Measurements from ENCODE around the gene PCLO.

The PCLO gene, protein sequence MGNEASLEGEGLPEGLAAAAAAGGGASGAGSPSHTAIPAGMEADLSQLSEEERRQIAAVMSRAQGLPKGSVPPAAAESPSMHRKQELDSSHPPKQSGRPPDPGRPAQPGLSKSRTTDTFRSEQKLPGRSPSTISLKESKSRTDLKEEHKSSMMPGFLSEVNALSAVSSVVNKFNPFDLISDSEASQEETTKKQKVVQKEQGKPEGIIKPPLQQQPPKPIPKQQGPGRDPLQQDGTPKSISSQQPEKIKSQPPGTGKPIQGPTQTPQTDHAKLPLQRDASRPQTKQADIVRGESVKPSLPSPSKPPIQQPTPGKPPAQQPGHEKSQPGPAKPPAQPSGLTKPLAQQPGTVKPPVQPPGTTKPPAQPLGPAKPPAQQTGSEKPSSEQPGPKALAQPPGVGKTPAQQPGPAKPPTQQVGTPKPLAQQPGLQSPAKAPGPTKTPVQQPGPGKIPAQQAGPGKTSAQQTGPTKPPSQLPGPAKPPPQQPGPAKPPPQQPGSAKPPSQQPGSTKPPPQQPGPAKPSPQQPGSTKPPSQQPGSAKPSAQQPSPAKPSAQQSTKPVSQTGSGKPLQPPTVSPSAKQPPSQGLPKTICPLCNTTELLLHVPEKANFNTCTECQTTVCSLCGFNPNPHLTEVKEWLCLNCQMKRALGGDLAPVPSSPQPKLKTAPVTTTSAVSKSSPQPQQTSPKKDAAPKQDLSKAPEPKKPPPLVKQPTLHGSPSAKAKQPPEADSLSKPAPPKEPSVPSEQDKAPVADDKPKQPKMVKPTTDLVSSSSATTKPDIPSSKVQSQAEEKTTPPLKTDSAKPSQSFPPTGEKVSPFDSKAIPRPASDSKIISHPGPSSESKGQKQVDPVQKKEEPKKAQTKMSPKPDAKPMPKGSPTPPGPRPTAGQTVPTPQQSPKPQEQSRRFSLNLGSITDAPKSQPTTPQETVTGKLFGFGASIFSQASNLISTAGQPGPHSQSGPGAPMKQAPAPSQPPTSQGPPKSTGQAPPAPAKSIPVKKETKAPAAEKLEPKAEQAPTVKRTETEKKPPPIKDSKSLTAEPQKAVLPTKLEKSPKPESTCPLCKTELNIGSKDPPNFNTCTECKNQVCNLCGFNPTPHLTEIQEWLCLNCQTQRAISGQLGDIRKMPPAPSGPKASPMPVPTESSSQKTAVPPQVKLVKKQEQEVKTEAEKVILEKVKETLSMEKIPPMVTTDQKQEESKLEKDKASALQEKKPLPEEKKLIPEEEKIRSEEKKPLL (N-terminal part only)
- total RNA-seq = 0 to 1.1 (median 0.08) reads per million in 18 experiments

DNA sequence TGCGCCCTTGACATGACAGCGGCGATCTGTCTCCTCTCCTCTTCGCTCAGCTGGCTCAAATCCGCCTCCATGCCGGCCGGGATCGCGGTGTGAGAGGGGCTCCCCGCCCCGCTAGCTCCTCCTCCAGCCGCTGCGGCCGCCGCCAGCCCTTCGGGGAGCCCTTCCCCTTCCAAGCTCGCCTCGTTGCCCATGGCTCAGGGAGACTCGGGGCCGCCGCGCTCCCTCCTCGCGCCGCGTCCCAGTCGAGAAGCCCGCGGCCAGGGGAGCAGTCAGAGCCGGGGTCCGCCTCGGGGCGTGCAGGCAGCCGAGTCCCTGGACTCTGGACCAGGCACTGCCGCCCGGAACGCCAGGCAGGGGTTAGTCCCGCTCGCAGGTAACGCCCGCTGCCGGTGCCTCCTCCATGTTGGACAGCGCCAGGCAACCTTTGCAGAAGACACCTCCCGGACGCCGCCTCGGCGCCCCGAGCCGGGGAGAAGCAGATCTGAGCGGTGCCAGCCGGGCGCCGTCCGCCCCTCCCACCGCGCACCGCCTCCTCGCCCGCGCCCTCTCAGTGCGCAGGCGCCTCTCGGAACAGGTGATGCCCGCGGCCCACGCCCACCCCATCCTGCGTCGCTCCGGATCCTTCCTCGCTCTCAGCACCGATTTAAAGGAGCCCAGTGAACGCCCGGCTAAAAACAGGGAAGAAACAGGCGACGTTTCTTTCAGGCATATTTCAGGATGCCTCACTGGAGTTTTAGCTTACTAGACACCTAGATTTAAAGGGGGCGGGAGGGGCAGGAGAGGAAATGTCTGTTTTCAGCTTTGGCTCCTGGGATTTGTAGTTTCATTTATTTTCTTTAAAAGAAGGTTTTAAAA lies at the start of gene PCLO:
Gene PCLO (minus strand): TSS at position 483 of the 855 bp plus-strand sequence. CDS start 292 bp downstream, at position 191.
- peak in 1 of 2 donors; percentile 5 for DNase-seq

DNA sequence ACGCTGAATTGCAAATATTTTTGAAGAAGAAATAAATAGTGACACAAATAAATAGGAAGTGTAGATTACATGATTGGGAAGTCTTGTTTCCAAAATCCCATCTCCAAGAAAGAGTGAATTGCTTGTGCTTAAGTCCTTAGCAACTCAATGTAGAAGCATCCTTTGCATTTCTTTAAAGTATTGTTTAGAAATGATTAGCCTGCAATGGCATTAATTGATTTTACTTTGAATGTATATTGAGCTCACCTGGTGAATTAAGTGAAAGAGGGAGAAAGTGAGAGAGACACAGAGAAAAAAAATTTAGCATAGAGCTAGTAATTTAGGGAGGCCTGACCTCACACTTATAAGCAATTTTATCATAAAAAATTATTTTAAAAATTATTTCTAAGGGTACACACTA lies 49.0 kb upstream of the PCLO start:
- DNase-seq = no peak

DNA sequence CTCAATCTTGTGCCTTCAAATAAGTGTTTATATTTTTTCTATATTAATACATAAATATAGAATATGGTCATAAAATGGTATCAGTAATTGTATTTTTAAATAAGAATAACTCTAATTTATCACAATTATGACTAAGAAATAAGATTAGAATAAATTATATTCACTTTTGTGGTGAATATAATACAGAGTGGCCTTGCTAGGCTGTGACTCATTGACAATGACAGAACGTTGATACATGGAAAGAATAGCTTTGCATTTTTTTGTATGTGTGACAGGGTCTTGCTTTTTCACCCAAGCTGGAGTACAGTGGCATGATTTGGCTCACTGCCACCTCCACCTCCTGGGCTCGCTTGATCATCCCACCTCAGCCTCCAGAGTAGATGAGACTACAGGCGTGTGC lies 47.8 kb upstream of the PCLO start:
- DNase-seq = no peak

DNA sequence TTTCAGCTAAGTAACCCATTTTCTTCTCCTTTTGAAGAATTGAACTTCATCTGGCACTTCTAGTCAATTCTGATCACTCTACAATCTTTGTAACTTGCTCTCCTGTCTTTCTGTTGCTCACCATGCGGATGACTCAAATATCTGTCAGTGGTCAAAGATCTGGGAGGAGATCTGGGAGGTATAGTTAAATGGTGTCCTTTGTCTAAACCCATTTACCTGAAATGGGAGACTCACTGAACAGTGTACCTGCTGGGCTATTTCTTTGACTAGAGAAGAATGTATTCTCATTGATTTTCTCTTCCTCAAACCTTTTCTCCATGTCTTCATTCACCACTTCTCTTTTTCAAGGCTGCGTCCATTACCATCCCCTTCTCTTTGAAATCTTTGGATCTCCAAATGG lies 42.0 kb upstream of the PCLO start:
- DNase-seq = no peak

DNA sequence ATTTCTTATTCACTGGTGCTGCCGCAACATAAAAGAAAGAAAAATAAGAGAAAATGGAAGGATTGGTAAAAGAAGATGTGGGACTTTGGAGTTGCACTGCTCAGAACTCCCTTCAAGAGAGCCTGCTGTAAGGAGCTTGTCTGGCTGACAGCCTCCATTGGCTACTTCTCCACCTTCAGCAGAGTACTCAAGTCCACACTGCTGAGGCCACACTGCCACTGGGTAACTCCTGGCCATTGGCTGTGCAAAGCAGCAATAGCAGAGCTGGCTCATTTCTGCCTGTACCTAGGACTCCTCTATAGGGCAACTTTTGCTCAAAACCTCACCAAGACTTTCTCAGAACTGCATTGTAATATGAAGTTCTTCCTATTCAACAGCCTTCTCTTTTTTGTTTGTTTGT lies 38.7 kb upstream of the PCLO start:
- DNase-seq = no peak

DNA sequence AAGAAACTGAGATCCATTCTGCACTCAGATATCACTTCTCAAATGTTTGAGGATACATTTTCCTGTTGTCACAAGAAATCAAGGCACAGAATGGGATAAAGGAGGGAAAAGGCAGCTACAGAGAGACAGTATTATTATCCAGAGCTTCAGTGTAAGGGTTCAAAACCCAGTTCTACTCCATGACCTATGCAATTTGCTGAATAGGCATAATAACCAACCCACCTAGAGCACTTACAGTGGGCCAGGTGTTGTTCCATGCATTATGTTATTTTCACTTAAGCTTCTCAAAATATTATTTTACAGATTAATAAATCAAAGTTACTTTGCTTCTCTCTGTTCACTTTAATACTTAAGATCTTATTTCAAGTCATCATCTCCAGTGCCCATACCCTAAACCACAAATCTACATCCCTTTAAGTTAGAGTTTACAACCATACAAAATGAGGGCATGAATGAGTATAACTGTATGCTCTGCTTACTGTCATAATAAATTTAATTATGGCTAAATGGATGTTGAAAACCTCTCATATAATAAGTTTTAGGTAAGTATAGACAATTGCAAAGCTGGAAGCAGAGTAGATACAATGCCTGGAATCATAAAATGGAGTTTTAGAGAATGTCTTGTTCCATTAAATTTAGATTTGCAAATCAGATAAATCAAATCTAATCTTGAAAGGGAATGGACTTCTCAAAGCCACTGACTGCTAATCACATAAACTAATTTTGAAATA lies 28.1 kb upstream of the PCLO start:
- DNase-seq = no peak

DNA sequence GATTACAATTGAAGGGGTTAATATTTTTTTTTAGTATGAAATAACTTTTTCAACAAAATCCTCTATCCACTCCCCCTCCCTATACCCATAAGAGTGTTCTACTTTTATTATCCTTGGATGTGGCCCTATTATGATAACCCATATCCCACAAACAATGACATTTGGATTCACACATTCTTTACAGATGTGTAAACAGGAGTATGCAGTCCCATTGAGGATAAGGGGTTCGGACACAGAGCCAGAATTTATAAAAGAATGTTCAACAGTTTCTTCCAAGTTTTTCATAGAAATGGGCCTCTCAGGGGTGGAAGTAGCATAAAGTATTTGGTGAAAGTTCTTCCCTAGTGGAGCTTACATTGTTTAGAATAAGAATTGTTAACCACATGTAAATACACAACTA lies 16.1 kb upstream of the PCLO start:
- DNase-seq = no peak

DNA sequence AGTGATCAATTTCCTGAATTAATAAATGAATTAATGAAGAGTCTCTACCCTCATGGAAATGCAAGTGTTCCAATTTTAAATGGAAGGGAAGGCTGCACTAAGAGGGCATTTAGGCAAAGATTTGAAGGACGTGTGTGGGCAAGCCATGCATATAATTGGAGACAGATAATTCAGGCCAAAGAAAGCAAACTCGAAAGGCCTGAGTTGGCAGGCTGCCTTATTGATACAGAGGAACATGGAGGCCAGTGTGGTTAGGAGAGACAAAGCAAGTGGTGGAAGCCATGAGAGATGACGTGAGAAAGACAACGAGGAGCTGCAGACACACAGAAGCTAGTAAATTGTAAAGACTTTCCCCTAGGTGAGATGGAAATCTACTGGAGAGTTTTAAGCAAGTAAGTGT lies 15.4 kb upstream of the PCLO start:
- DNase-seq = no peak

DNA sequence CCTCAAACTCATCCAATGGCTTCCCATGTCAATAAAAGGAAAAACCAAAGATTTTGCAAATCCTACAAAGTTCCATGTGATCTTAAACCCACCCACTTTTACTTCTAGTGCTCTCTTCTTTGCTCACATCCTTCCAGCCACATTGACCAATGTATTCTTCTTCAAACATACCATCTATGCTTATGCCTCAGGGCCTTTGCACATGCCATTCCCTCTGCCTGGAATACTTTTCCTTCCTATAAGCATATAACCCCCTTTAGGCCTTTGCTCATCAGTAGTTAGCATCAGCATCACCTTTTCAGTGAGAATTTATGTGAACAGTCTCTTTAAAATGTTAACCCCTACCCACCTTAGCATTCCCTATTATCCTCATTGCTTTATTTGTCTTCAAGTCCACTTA lies 11.0 kb upstream of the PCLO start:
- DNase-seq = no peak

DNA sequence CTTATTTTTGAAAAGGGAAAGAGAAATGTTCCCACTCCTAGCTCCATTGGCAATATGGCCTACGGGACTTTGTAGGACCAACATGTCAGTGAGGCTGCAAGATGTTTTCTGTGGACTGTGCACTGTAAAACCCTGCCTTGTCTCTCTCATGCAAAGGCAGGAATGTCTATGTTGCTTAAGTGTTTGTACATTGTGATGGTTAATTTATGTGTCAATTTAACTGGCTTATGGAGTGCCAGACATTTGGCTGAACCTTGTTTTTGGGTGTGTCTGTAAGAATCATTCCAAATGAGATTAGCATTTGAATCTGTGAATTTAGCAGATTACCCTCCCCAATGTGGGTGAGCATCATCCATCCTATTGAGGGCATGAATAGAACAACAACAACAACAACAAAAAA lies 4.1 kb upstream of the PCLO start:
- no peak for DNase-seq

DNA sequence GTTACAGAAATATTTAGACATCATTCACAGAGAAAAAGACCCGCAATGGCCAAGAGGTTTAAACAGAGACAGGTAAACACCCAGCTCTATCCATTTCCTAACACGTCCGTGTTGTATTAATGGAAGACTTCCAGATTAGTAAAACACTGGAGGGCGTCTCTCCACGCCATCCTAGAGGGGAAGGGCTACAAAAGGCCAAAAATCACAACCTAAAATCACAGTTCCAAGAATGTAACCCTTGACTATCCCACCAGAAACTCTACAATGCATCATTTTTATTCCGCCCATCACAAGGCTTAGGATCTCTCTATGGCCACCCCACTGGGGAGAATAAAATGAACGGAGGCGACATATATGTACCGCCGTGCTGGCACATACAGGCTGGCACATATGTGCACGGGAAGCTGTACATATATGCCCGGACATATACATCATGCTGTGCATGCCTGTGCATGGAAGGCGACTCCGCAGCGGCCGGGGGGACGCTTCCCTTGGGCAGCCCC lies 734 bp downstream of the PCLO start:
- no peak for DNase-seq

DNA sequence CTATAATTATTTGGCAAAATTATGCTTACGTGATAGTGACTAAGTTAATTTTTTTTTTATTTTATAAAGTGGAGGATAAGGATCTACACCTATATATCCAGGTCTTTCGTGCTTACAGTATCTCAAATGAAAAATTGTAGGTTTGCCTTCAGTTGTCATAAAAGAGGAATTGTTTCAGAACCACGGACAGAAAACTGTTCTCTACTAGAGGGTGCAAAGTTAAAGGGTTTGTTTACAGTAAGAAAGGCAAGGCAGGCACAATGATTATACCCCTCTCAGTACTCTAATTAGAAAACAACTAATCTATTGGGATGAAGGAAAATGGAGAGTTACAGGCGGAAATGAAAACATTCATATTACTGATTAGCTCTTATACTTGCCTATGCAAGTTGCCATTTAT lies 1.5 kb downstream of the PCLO start:
- DNase-seq = no peak

DNA sequence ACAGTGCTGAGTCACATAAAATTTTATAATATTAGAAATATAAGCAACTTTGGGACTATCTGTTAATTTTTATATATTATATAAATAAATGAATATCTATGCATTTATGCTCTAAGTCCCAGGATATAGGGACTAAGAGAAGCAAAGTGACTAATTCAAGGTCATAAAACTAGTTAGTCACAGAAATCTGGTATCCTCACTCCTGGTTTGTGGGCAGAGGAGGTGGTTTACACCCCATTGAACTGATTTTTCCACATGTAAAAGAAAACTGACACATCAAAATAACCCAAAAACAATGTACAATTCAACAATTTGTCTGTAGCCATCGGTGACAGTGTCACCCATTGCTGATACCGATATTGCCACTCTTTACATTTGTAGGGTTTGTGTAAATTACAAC lies 3.0 kb downstream of the PCLO start:
- DNase-seq = no peak

DNA sequence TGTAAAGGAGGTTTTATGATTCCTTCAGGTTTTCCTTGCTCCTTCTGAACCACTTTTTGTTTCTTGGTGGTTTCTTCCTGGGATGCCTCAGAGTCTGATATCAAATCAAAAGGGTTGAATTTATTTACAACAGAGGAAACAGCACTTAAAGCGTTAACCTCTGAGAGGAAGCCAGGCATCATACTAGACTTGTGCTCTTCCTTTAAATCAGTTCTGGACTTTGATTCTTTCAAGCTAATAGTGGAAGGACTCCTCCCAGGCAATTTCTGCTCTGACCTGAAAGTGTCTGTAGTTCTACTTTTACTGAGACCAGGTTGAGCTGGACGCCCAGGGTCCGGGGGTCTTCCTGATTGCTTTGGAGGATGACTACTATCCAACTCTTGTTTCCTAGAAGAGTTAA lies 6.7 kb downstream of the PCLO start:
- no peak for DNase-seq

DNA sequence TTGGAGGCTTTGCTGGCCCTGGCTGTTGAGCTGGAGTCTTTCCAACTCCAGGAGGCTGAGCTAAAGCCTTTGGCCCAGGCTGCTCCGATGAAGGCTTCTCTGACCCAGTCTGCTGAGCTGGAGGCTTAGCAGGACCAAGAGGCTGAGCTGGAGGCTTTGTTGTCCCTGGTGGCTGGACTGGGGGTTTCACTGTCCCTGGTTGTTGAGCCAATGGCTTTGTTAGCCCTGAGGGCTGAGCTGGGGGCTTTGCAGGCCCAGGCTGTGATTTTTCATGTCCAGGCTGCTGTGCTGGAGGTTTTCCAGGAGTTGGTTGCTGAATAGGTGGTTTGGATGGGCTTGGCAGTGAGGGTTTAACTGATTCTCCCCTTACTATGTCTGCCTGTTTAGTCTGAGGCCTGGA lies 7.3 kb downstream of the PCLO start:
- DNase-seq = no peak

DNA sequence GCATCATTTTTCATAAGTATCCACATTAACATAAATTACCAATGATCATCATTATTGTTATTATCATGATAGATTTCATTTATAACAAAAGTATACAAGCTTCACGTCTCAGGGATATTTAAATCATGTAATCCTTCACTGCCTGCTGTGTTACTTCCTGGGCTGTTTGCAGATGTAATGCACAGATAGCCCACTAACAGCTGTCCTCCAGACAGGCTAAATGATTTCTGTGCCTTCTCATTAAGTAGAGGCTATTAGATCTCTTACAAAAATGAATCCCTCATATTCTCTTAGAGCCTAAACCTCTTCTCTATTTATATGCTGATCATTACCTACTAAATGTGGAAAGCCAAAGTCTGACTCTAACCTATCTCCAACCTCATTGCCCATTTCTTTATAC lies 9.3 kb downstream of the PCLO start:
- no peak for DNase-seq

DNA sequence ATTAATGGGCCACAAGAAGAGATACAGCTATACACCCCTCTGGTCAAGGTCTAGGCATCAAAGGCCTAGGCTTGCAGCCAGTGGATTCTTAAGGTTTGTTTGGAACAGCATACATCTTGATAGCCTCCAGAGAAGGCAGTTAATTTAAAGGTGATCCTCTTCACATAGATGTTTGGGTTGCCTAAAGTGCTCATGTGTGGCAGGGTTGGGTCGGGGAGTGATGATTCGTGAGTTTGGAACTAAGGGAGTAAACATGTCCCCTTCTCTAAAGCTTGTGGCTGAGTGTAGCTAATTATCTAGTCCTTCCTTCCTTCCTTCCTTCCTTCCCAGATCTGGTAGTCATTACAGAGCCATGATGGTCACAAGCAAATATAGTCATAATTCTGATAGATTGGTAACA lies 12.4 kb downstream of the PCLO start:
- DNase-seq = no peak

DNA sequence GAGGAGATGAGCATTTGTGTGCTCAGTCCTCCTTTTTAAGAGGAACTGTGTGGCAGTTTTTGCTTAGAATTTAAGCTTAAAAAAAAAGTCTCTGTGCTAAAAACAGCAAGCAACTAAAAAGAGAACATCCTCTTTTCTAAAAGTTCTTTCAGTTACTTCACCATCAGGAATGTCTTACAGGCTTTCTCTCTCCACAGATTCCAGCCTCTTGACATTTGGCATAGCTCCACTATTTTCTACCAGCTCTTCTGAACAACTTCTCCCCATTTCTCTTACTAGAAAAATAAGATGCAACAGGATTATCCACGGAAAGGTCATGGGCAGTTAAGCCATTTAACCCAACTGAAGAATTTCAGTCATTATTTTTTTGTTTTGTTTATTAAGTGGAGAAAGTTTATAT lies 13.2 kb downstream of the PCLO start:
- no peak for DNase-seq

DNA sequence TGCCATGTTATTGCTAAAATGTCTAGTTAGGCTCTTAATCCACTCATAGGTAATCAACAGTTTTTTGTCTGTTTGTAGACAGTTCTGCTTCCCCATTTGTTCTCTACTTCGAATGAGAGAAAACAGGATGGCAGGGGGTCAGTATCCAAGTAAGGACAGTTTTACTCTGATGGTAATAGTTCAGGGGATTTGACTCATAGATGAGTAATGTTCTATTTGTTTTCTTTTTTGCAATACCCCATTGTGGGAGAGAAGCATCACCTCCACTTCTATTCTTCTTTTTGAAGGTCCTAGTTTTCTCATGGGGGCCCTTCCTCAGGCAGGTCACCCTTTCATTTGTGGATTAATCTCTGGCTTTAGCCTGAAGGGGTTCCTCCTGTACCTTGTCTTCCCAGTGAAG lies 13.9 kb downstream of the PCLO start:
- no peak for DNase-seq

DNA sequence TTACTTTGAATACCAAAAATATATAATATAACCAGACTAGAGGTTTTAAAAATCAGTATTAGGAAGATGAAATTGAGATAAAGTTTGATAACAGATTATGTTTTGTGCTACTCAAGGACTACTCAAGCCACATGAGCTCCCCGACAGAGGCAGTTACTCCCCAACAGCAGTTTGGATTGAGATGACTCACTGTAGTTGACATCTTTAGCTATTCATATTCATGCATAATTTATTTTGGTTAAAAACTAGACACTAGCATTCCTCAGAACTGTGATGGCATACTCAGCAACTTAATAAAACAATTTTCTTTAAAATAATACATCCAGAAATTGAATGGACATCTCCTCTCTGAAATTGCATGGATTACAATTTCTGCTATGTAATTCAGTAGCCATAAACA lies 19.6 kb downstream of the PCLO start:
- DNase-seq = no peak

DNA sequence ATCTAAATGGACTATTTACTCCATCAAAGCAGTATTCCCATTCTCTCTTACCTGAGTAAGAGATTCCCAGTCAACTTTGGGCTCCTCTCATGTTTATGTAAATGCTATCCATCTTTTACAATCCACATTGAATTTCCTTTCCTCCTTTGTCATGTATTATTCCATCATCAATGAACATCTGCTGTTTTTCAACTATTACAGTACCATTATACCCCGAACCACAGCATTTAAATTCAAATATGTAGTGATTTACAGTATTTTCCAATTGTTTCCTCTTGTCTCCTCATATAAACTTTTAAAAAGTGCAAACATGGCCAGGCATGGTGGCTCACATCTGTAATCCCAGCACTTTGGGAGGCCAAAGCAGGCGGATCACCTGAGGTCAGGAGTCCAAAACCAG lies 20.3 kb downstream of the PCLO start:
- DNase-seq = no peak

Measured in inflammatory macrophage (primary cell).